ENCODE measurements around the gene NUP37.
A peak's percentile ranks its signal among the peaks of the same experiment; 100 is the strongest.

The NUP37 gene

DNA sequence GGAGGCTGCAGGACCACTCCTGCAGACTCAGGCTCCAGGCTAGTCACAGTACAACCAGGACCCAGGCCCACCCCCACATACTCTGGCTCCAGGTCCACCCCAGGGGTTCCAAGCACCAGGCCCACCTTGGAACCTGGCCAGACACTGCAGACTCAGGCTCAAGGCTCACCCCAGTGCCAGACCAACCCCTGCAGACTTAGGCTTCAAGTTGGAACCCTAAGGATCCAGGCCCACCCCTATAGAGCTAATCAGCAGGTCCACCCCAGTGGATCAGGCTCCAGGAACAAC lies 66.9 kb downstream of the NUP37 start:
- TF ChIP-seq ZFX (IDR thresholded peaks at IDR 0.05; ENCODE audit: borderline replicate concordance) = no peak
- TF ChIP-seq, protein P1, sequence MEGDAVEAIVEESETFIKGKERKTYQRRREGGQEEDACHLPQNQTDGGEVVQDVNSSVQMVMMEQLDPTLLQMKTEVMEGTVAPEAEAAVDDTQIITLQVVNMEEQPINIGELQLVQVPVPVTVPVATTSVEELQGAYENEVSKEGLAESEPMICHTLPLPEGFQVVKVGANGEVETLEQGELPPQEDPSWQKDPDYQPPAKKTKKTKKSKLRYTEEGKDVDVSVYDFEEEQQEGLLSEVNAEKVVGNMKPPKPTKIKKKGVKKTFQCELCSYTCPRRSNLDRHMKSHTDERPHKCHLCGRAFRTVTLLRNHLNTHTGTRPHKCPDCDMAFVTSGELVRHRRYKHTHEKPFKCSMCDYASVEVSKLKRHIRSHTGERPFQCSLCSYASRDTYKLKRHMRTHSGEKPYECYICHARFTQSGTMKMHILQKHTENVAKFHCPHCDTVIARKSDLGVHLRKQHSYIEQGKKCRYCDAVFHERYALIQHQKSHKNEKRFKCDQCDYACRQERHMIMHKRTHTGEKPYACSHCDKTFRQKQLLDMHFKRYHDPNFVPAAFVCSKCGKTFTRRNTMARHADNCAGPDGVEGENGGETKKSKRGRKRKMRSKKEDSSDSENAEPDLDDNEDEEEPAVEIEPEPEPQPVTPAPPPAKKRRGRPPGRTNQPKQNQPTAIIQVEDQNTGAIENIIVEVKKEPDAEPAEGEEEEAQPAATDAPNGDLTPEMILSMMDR (IDR thresholded peaks at IDR 0.05) = no peak
- no peak overlapping the region for H3K27ac ChIP-seq

DNA sequence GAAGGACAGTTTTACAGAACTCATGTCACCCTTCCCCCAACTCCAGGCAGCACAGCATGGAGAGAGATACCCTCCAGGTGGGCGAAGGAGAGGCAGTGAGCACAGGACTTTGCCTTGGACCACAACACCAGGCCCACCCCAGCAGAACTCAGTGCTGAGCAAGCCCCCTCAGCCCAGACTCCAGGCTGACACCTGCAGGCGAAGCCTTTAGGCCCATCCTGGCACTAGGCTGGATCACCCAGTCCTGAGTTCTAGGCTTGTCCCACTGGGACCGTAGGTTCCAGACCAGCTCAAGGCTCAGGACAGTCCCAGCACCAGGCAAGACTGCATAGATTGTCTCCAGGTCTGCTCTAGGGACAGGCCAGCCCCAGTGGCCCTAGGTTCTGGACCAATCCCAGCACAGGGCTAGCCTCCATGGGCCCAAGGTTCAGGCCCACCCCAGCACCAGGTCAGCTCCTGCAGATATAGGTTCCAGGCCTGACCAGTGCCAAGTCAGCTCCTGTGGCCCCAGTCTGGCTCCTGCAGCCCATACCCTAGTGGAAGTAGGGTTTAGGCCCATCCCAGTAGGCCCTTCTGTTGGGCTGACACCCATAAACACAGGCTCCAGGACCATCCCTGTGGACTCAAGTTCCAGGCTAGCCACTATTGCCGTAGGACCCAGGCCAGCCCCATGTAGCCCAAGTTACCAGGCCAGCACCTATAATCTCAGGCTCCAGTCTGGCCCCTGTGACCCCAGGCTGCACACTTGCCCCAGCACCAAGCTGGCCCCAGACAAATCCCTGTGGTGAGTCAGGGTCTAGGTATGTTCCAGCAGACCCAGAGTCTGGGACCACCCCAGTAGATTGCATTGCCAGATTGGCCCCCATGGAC lies 67.5 kb downstream of the NUP37 start:
- TF ChIP-seq, protein P1 (IDR thresholded peaks at IDR 0.05) = 0 out of 2 replicates have a peak, but pooled peaks have one; percentile 16
- TF ChIP-seq ZFX (IDR thresholded peaks at IDR 0.05; ENCODE audit: borderline replicate concordance) = no peak
- no peak overlapping the region for H3K27ac ChIP-seq

DNA sequence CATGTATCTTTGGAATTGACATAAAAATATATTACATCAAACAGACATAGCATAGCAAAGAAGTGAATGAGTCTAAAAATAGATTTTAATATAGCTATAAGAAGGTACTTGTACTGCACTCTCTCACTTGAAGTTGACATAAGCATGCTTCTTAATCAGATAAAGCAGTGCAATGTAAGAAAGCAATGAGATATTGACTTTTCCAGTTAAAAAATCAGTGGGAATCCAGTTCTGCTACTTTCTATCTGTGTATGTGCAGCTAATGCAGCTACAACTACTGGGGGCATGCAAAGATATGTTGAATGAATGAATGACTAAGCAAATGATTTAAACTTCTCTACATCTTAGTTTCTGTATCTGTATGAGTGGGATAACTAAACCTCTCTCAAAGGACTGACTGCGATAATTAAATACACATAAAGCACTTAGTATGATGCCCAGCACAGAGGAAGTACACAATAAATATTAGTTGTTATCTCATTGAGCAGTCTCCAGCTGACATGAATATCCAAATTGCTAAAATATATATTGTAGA lies 68.4 kb downstream of the NUP37 start:
- no peak for TF ChIP-seq ZFX (IDR thresholded peaks at IDR 0.05; ENCODE audit: borderline replicate concordance)
- TF ChIP-seq, protein P1 (IDR thresholded peaks at IDR 0.05) = no peak
- peak overlapping the region; percentile 16 for H3K27ac ChIP-seq

DNA sequence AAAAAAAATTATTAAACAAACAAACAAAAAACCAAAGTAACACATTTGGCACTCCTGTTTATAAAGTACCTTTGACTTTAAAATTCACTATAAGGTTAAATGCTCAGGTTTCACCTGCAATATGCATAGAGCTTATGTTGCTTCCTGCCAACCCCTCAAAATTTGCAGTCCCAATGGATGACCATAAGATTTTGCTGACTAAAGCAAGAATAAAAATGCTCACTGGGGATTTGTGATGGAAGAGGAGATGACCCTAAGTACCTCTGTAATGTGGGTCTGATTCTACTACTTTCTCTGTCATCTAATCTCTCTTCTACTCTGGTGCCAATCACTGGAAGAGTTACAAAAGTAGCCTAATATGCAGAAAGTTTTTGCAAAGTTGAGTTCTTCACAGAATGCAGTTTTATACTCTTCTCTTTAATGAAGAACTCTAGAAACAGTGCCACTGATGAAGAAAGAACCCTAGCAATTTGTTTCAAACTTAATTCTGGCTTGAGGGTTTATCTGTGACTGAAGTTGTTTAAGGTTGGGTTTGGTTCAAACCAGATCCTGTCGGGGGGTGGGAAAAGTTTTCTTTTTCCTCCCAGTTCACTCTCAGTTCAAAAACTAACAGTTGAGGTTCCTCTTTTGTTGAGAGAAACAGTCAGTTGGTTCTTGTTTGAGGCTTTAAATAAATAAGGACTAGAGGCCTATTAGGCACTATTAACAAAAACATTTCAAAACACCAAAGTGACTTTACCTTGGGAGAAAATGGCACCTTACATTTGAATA lies 69.1 kb downstream of the NUP37 start:
- peak overlapping the region; percentile 16 for H3K27ac ChIP-seq
- no peak for TF ChIP-seq ZFX (IDR thresholded peaks at IDR 0.05; ENCODE audit: borderline replicate concordance)
- TF ChIP-seq, protein P1 (IDR thresholded peaks at IDR 0.05) = no peak

DNA sequence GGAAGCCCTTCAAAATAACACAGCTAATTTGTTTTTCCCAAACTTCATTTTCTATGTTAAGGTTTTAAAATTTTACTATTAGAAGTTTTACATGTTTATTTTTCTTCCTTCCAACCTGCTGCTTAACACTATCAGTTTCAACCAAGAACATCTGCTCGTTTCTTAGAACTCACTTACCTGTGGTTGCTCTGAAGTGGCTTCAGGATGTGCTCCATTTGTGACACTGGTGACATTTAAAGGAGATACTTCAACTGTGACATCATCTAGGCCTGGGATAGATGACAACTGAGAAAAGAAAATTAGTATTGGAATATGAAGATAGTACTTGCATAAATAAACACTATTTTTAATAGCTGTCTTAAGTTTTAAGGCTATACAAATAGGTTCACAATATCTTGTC lies 76.0 kb downstream of the NUP37 start:
- no peak for TF ChIP-seq ZFX (IDR thresholded peaks at IDR 0.05; ENCODE audit: borderline replicate concordance)
- TF ChIP-seq, protein P1 (IDR thresholded peaks at IDR 0.05) = no peak
- no peak overlapping the region for H3K27ac ChIP-seq

DNA sequence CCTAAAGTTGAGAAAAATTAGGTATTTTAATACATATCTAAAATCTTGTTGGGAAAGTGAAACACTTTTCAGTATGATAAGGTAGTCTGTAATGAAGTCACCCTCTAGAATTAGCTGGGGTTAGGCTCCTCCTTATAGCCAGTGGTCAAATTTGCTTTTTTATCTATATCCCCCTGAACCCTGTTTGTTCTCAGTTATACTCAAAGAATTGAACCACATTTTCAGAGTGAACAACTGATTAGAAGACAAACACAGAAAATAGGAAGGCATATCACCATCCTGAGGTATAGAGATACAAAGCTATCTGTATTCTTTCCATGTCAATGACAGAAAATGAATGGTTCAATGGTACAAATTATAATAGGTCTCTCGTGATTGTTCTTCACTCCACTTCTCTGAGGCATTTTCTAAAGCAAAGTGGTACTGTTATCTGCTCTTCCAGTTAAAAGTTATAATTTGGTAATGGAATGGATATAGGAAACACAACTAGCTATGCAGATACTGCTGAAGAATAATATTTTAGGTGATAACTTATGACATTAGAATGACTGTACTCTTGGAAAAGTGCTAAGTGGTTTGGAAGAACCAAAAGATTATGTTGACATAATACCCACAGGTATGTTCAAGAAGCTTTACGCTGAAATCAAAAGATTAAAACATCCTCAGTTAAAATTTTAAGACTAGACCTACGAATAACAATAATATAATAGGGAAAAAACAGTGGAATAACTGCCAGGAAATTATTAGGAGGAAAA lies 85.7 kb downstream of the NUP37 start:
- no peak overlapping the region for H3K27ac ChIP-seq
- no peak for TF ChIP-seq ZFX (IDR thresholded peaks at IDR 0.05; ENCODE audit: borderline replicate concordance)
- TF ChIP-seq, protein P1 (IDR thresholded peaks at IDR 0.05) = no peak

All from 22Rv1 (cell line).